ENCODE data around the gene TPSAB1. TPM values are rescaled to one million over a fixed set of nuclear protein-coding genes. Genes with fewer than 3 reads are reported as not detected.
A peak's percentile ranks its signal among the peaks of the same experiment; 100 is the strongest.
"Not testable (repeated sequence)": the region's sequence is repeated elsewhere in the genome, so short reads cannot be mapped to it uniquely, and the experiment has no call there.

TPSAB1 gene
- total RNA-seq, 1 experiment from 2014 or later = 0.25 TPM

DNA sequence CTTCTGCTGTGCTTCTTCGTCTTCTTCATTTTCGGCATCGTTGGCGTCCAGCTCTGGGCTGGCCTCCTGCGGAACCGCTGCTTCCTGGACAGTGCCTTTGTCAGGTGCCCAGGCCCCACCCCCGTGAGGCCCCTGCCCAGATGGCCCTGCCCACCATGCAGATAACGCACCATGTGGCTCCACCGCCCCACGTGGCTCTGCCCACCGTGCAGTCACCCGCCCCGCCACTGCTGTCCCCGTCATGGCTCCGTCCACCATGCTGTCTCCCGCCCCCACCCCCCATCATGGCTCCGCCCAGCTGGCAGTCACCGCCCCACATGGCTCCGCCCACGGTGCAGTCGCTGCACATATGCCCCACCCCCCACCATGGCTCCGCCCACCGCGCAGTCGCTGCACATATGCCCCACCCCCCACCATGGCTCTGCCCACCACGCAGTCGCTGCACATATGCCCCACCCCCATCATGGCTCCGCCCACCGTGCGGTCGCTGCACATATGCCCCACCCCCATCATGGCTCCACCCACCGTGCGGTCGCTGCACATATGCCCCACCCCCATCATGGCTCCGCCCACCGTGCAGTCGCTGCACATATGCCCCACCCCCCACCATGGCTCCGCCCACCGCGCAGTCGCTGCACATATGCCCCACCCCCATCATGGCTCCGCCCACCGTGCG lies 41.7 kb upstream of the TPSAB1 start:
- intact Hi-C loops (cut with micrococcal nuclease); H3K9ac ChIP-seq (ENCODE audit: low read length); H2AFZ ChIP-seq (ENCODE audit: low read depth, low read length, poor library complexity, severe bottlenecking); H3K27ac ChIP-seq (ENCODE audit: low read depth, low read length); H3K27me3 ChIP-seq (ENCODE audit: insufficient read depth, low read length); ATAC-seq; H3K9me2 ChIP-seq (ENCODE audit: insufficient read depth); H3K79me2 ChIP-seq (ENCODE audit: insufficient read depth, low read length); H4K20me1 ChIP-seq (ENCODE audit: insufficient read depth); BruUV-seq (replicated peaks); H3K4me3 ChIP-seq (replicated peaks in 1 of 2; ENCODE audit: low read depth in 1 of 2, low read length in 2 of 2); H3K4me2 ChIP-seq (ENCODE audit: low read length); POLR2A ChIA-PET; DNase-seq (ENCODE audit: low read depth, low spot score); H3K9me3 ChIP-seq (ENCODE audit: control insufficient read depth in 1 of 2, insufficient read depth in 1 of 2, low read depth in 1 of 2, low read length in 2 of 2); H3K36me3 ChIP-seq (ENCODE audit: control insufficient read depth in 1 of 2, insufficient read depth in 2 of 2, low read length in 2 of 2): not testable (repeated sequence)
- ChIA-PET RAD21 (ENCODE audit: low non-redundant PET in 1 of 2, low total read pairs in 2 of 2, uncharacterized antibody in 2 of 2, unreplicated experiment in 2 of 2) (interaction anchor here in 1 of 2 experiments (0.6 kb wide), 1 partner anchor 18 kb away, joined by 3 read pairs; no protein-coding TSS in a partner anchor), CTCF (interaction anchor here (1.0 kb wide), 1 partner anchor 96 kb away, joined by 5 read pairs; no protein-coding TSS in a partner anchor)
- H3K4me1 ChIP-seq (ENCODE audit: control insufficient read depth in 1 of 2, insufficient read depth in 2 of 2, low read length in 2 of 2) = peaks cover 6 to 29% of the 10 kb centered on the region in 2 experiments

DNA sequence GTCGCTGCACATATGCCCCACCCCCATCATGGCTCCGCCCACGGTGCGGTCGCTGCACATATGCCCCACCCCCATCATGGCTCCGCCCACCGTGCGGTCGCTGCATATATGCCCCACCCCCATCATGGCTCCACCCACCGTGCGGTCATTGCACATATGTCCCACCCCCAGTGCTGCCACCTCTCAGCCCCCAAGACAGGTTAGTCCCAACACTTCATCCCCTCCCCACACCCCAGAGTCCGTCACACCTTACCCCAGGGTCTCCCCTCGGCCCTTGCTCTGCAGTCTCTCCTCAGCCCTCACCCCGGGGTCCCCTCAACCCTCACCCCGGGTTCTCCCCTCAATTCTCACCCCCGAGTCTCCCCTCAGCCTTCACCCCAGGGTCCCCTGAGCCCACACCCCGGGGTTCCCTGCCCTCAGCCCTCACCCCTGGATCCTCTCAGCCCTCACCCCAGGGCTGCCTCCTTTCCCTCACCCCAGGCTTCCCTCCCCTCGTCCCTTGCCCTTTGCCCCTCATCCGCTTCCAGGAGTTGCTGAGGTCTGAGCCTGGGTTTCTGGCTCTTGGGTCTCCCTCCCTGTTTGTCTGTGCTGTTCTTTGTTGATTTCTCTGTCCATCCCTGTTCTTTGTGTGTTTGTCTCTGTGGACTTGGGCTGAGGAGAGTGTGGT lies 41.0 kb upstream of the TPSAB1 start:
- peak; percentile 36 for ATAC-seq
- H3K9ac ChIP-seq (ENCODE audit: low read length) = no peak overlapping the region
- CTCF ChIA-PET = no interaction called here
- TF ChIP-seq POLR2A (IDR thresholded peaks at IDR 0.05; ENCODE audit: borderline replicate concordance, extremely low read depth, insufficient read depth, insufficient read length) = no peak
- TF ChIP-seq, protein P1, sequence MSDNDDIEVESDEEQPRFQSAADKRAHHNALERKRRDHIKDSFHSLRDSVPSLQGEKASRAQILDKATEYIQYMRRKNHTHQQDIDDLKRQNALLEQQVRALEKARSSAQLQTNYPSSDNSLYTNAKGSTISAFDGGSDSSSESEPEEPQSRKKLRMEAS (IDR thresholded peaks at IDR 0.05) = no peak
- TF ChIP-seq ELF1 (IDR thresholded peaks at IDR 0.05; ENCODE audit: borderline replicate concordance, low read depth) = no peak
- no peak for TF ChIP-seq TCF7L2 (IDR thresholded peaks at IDR 0.05; ENCODE audit: borderline replicate concordance, extremely low read depth, insufficient read depth, insufficient read length)
- TF ChIP-seq, protein P2, sequence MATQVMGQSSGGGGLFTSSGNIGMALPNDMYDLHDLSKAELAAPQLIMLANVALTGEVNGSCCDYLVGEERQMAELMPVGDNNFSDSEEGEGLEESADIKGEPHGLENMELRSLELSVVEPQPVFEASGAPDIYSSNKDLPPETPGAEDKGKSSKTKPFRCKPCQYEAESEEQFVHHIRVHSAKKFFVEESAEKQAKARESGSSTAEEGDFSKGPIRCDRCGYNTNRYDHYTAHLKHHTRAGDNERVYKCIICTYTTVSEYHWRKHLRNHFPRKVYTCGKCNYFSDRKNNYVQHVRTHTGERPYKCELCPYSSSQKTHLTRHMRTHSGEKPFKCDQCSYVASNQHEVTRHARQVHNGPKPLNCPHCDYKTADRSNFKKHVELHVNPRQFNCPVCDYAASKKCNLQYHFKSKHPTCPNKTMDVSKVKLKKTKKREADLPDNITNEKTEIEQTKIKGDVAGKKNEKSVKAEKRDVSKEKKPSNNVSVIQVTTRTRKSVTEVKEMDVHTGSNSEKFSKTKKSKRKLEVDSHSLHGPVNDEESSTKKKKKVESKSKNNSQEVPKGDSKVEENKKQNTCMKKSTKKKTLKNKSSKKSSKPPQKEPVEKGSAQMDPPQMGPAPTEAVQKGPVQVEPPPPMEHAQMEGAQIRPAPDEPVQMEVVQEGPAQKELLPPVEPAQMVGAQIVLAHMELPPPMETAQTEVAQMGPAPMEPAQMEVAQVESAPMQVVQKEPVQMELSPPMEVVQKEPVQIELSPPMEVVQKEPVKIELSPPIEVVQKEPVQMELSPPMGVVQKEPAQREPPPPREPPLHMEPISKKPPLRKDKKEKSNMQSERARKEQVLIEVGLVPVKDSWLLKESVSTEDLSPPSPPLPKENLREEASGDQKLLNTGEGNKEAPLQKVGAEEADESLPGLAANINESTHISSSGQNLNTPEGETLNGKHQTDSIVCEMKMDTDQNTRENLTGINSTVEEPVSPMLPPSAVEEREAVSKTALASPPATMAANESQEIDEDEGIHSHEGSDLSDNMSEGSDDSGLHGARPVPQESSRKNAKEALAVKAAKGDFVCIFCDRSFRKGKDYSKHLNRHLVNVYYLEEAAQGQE (IDR thresholded peaks at IDR 0.05; ENCODE audit: low read depth) = no peak
- no peak for TF ChIP-seq POLR2AphosphoS5 (IDR thresholded peaks at IDR 0.05; ENCODE audit: low read depth, low read length)
- TF ChIP-seq, protein P3, sequence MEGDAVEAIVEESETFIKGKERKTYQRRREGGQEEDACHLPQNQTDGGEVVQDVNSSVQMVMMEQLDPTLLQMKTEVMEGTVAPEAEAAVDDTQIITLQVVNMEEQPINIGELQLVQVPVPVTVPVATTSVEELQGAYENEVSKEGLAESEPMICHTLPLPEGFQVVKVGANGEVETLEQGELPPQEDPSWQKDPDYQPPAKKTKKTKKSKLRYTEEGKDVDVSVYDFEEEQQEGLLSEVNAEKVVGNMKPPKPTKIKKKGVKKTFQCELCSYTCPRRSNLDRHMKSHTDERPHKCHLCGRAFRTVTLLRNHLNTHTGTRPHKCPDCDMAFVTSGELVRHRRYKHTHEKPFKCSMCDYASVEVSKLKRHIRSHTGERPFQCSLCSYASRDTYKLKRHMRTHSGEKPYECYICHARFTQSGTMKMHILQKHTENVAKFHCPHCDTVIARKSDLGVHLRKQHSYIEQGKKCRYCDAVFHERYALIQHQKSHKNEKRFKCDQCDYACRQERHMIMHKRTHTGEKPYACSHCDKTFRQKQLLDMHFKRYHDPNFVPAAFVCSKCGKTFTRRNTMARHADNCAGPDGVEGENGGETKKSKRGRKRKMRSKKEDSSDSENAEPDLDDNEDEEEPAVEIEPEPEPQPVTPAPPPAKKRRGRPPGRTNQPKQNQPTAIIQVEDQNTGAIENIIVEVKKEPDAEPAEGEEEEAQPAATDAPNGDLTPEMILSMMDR (IDR thresholded peaks at IDR 0.05 in 2 of 3, conservative IDR thresholded peaks at IDR 0.05 in 1 of 3; ENCODE audit: borderline replicate concordance in 1 of 3, insufficient read depth in 1 of 3, low read depth in 2 of 3, low read length in 2 of 3) = no peak
- TF ChIP-seq CEBPB (IDR thresholded peaks at IDR 0.05; ENCODE audit: low read depth) = no peak

More for the DNA sequence above, 41.0 kb upstream of the TPSAB1 start:
- no peaks in the 10 kb centered on the region for H3K9me3 ChIP-seq (ENCODE audit: control insufficient read depth in 1 of 2, insufficient read depth in 1 of 2, low read depth in 1 of 2, low read length in 2 of 2)
- no peaks in the 10 kb centered on the region for H4K20me1 ChIP-seq (ENCODE audit: insufficient read depth)
- peaks cover 0 to 23% of the 10 kb centered on the region in 2 experiments; a peak in 3 of 4 replicates for H3K4me1 ChIP-seq (ENCODE audit: control insufficient read depth in 1 of 2, insufficient read depth in 2 of 2, low read length in 2 of 2)
- H3K27ac ChIP-seq (ENCODE audit: low read depth, low read length) = no peak overlapping the region
- H3K79me2 ChIP-seq (ENCODE audit: insufficient read depth, low read length) = no peaks in the 10 kb centered on the region
- H3K27me3 ChIP-seq (ENCODE audit: insufficient read depth, low read length) = no peaks in the 10 kb centered on the region
- no TSS peak for BruUV-seq (replicated peaks)
- no peak overlapping the region for H3K4me2 ChIP-seq (ENCODE audit: low read length)
- H3K9me2 ChIP-seq (ENCODE audit: insufficient read depth) = no peaks in the 10 kb centered on the region
- H3K4me3 ChIP-seq (replicated peaks in 1 of 2; ENCODE audit: low read depth in 1 of 2, low read length in 2 of 2) = no peak overlapping the region
- no peak for DNase-seq (ENCODE audit: low read depth, low spot score)
- H2AFZ ChIP-seq (ENCODE audit: low read depth, low read length, poor library complexity, severe bottlenecking) = no peak overlapping the region
- POLR2A ChIA-PET = no interaction called here
- intact Hi-C loops (cut with micrococcal nuclease) = no loop called here
- RAD21 ChIA-PET (ENCODE audit: low non-redundant PET in 1 of 2, low total read pairs in 2 of 2, uncharacterized antibody in 2 of 2, unreplicated experiment in 2 of 2) = interaction anchor here in 1 of 2 experiments (0.6 kb wide), 1 partner anchor 18 kb away, joined by 3 read pairs; no protein-coding TSS in a partner anchor
- no peaks in the 10 kb centered on the region for H3K36me3 ChIP-seq (ENCODE audit: control insufficient read depth in 1 of 2, insufficient read depth in 2 of 2, low read length in 2 of 2)

Measured in HCT116 (cell line).